OCI-LY7 (cell line): Measurements from ENCODE around the gene KCNIP1. TPM values are rescaled to one million over a fixed set of nuclear protein-coding genes. Genes with fewer than 3 reads are reported as not detected.

Experiments used
- BruUV-seq: library from RNA; stranded (reverse); fragments of 400-500 nt; replicated peaks from 2 replicates; lab custom pipeline; 2021; lab: Mats Ljungman, UMichigan
- CTCF ChIA-PET: fragments of 300-600 bp; sonication (Branson Sonifier 250); formaldehyde crosslinking; loops from one replicate; lab custom pipeline; 2022; ENCODE audit warnings: antibody characterized with exemption; ENCODE audit not compliant: unreplicated experiment; lab: Charles Lee
- POLR2A ChIA-PET: fragments of 300-600 bp; sonication (Branson Sonifier 250); formaldehyde crosslinking; loops from one replicate; lab custom pipeline; 2022; ENCODE audit warnings: antibody characterized with exemption; lab: Charles Lee
- DNase-seq: peaks from one replicate; pipeline ENCODE4 v3.0.0-alpha.2; 2015; ENCODE audit warnings: low spot score
- H2AFZ ChIP-seq: fragments of 200-600 bp; sonication (generic), shearing (Covaris generic); 2 replicates; pipeline ENCODE4 v1.6.1; 2014; ENCODE audit warnings: mild to moderate bottlenecking, antibody characterized with exemption, low read length, moderate library complexity
- H3K27ac ChIP-seq: fragments of 200-600 bp; sonication (generic); 2 replicates; pipeline ENCODE4 v1.5.1; 2014; ENCODE audit warnings: mixed run types, low read depth, mild to moderate bottlenecking, moderate library complexity, low read length, inconsistent platforms; ENCODE audit not compliant: poor library complexity, severe bottlenecking
- H3K36me3 ChIP-seq: fragments of 200-600 bp; sonication (generic); 2 replicates; pipeline ENCODE4 v1.6.1; 2014; ENCODE audit warnings: mild to moderate bottlenecking, antibody characterized with exemption, low read length, moderate library complexity, mixed read lengths; ENCODE audit not compliant: insufficient read depth
- H3K4me1 ChIP-seq: fragments of 200-600 bp; sonication (generic); 2 replicates; pipeline ENCODE4 v1.5.1; 2014; ENCODE audit warnings: mild to moderate bottlenecking, low read length; ENCODE audit not compliant: insufficient read depth, poor library complexity, severe bottlenecking
- H3K4me2 ChIP-seq: fragments of 200-600 bp; sonication (generic); 2 replicates; pipeline ENCODE4 v1.6.1; 2014; ENCODE audit warnings: mild to moderate bottlenecking, low read length
- H3K4me3 ChIP-seq: fragments of 200-600 bp; sonication (generic); 2 replicates; pipeline ENCODE4 v1.5.1; 2014; ENCODE audit warnings: mild to moderate bottlenecking, low read depth, low read length; ENCODE audit not compliant: poor library complexity, severe bottlenecking
- H3K79me2 ChIP-seq: fragments of 200-600 bp; sonication (generic); 2 replicates; pipeline ENCODE4 v1.6.1; 2016; ENCODE audit warnings: low read depth, mild to moderate bottlenecking, low read length, moderate library complexity, mixed read lengths; ENCODE audit not compliant: insufficient read depth
- H3K9me2 ChIP-seq: fragments of 200-600 bp; sonication (generic); 2 replicates; pipeline ENCODE4 v1.6.1; 2016; ENCODE audit warnings: mild to moderate bottlenecking, low read length, mixed read lengths; ENCODE audit not compliant: insufficient read depth
- H3K9me3 ChIP-seq: fragments of 200-600 bp; sonication (generic); 2 replicates; pipeline ENCODE4 v1.6.1; 2014; ENCODE audit warnings: mild to moderate bottlenecking, mixed run types, low read length, mixed read lengths
- H4K20me1 ChIP-seq: fragments of 200-600 bp; sonication (generic); 2 replicates; pipeline ENCODE4 v1.6.1; 2014; ENCODE audit warnings: mild to moderate bottlenecking, antibody characterized with exemption, low read length, moderate library complexity, mixed read lengths; ENCODE audit not compliant: insufficient read depth
- CTCF ChIP-seq: fragments of 200-600 bp; sonication (generic); conservative IDR thresholded peaks from 2 replicates; pipeline ENCODE4 v1.5.1; 2014; ENCODE audit warnings: mild to moderate bottlenecking, antibody characterized with exemption, low read length, moderate library complexity, mixed read lengths
- EZH2phosphoT487 ChIP-seq: fragments of 200-600 bp; sonication (generic); IDR thresholded peaks from 2 replicates; pipeline ENCODE4 v1.6.1; 2018; ENCODE audit warnings: low read depth, borderline replicate concordance, mild to moderate bottlenecking, mixed run types, antibody characterized with exemption, low read length, moderate library complexity, mixed read lengths
- intact Hi-C: fragments of 100-400 bp; cut with micrococcal nuclease; formaldehyde crosslinking; loops from one replicate; pipeline ENCODE4 v1.10.0; 2022; ENCODE audit not compliant: unreplicated experiment
- total RNA-seq, 2 experiments: library from RNA; depleted of rRNA in 1 of 2; stranded (reverse); fragments of >200 nt in 1 of 2; shearing (Covaris generic) in 1 of 2; gene quantifications; 2 replicates each; pipeline ENCODE4 v1.2.3, GENCODE V29; 2014 to 2022

The KCNIP1 gene
- total RNA-seq, 2 experiments from 2014 or later, result not detected

- no peak overlapping the region for H3K4me2 ChIP-seq
- H2AFZ ChIP-seq, result no peak overlapping the region
- no peaks in the 10 kb centered on the region for H3K79me2 ChIP-seq
- intact Hi-C loops, result no loop called here
- TF ChIP-seq EZH2phosphoT487 (no peak), CTCF (no peak)
- no peaks in the 10 kb centered on the region for H3K36me3 ChIP-seq
- H3K9me3 ChIP-seq, result no peaks in the 10 kb centered on the region
- no peaks in the 10 kb centered on the region for H3K4me1 ChIP-seq
- no peak overlapping the region for H3K27ac ChIP-seq
- ChIA-PET POLR2A (no interaction called here), CTCF (no interaction called here)
- no peaks in the 10 kb centered on the region for H4K20me1 ChIP-seq
- no peaks in the 10 kb centered on the region for H3K9me2 ChIP-seq
- no peak for DNase-seq
- no TSS peak for BruUV-seq
- H3K4me3 ChIP-seq, result no peak overlapping the region
Observed at GRCh38 chr5:170606941-170607340, 103.1 kb downstream of the KCNIP1 start.

GRCh38 chr5:170611449-170612090 is 107.8 kb downstream of the KCNIP1 start:
- H3K36me3 ChIP-seq, result no peaks in the 10 kb centered on the region
- H3K4me3 ChIP-seq, result no peak overlapping the region
- no peak for TF ChIP-seq CTCF
- no peak for TF ChIP-seq EZH2phosphoT487
- H3K27ac ChIP-seq, result no peak overlapping the region
- CTCF ChIA-PET, result no interaction called here
- H3K79me2 ChIP-seq, result no peaks in the 10 kb centered on the region
- no peaks in the 10 kb centered on the region for H3K9me3 ChIP-seq
- no peaks in the 10 kb centered on the region for H3K9me2 ChIP-seq
- DNase-seq, result no peak
- H3K4me2 ChIP-seq, result no peak overlapping the region
- intact Hi-C loops, result no loop called here
- BruUV-seq, result no TSS peak
- H4K20me1 ChIP-seq, result no peaks in the 10 kb centered on the region
- POLR2A ChIA-PET, result interaction anchor here (0.8 kb wide), 1 partner anchor 20 kb away, joined by 3 read pairs; no protein-coding TSS in a partner anchor
- H3K4me1 ChIP-seq, result no peaks in the 10 kb centered on the region
- H2AFZ ChIP-seq, result no peak overlapping the region

- no peak overlapping the region for H3K4me3 ChIP-seq
- no peaks in the 10 kb centered on the region for H3K9me3 ChIP-seq
- no peaks in the 10 kb centered on the region for H3K36me3 ChIP-seq
- H3K27ac ChIP-seq, result no peak overlapping the region
- H4K20me1 ChIP-seq, result no peaks in the 10 kb centered on the region
- no peaks in the 10 kb centered on the region for H3K4me1 ChIP-seq
- no peak for DNase-seq
- no peak overlapping the region for H2AFZ ChIP-seq
- no peaks in the 10 kb centered on the region for H3K9me2 ChIP-seq
- H3K4me2 ChIP-seq, result no peak overlapping the region
- POLR2A ChIA-PET, result interaction anchor here (0.8 kb wide), 1 partner anchor 19 kb away, joined by 3 read pairs; no protein-coding TSS in a partner anchor
- no peaks in the 10 kb centered on the region for H3K79me2 ChIP-seq
- CTCF ChIA-PET, result no interaction called here
- BruUV-seq, result no TSS peak
- intact Hi-C loops, result no loop called here
- TF ChIP-seq EZH2phosphoT487 (no peak), CTCF (no peak)
Observed at GRCh38 chr5:170612256-170612678, 108.4 kb downstream of the KCNIP1 start.
